Astrocyte of the cerebellum (primary cell): ENCODE measurements around the gene LMNTD2.

ENCODE experiments used
- DNase-seq: peaks from one replicate; pipeline ENCODE4 v3.0.0-alpha.2; 2011; ENCODE audit warnings: low read depth
- H3K4me3 ChIP-seq: 2 replicates; pipeline ENCODE4 v1.5.1; 2011; ENCODE audit warnings: mild to moderate bottlenecking, low read depth, low read length, moderate library complexity
- in situ Hi-C: cut with HindIII; loops from 2 replicates; pipeline ENCODE4 v1.10.0; 2017; ENCODE audit warnings: low sequenced_read_pairs
- TF ChIP-seq, protein P1 (sequence below): IDR thresholded peaks from 2 replicates; pipeline ENCODE4 v1.5.1; 2012; ENCODE audit warnings: low read length, low read depth, moderate library complexity, mild to moderate bottlenecking; ENCODE audit errors: missing control alignments

Gene LMNTD2

DNA sequence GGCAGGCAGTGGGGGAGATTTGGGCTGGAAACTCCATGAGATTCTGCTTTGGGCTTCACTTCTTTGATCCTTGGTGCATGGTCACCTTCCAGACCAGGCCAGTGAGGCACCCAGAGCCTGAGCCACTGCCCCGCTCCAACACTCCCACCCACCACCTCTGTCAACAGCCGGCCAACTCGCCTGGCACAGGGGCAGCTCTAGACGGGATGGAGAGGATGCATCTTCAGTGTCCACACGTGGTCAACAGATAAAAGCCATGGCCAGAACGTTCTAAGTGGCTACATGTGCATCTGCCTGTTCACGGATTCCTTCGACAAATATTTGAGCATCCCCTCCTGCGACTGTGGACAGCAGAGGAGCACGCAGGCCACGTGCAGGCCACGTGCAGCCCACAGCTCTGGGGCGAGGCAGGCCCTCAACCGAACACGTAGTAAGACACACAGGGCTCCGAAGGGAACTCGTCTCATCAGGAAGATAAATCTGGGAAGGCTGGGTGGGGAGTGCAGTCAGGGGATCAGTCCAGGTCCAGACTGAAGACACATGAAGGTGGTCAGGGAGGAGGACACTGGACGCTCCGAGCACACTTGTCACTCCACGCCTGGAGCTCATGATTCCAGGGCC, 22.0 kb downstream of the LMNTD2 start:
- no peak for DNase-seq
- H3K4me3 ChIP-seq: no peak overlapping the region
- TF ChIP-seq, protein P1, sequence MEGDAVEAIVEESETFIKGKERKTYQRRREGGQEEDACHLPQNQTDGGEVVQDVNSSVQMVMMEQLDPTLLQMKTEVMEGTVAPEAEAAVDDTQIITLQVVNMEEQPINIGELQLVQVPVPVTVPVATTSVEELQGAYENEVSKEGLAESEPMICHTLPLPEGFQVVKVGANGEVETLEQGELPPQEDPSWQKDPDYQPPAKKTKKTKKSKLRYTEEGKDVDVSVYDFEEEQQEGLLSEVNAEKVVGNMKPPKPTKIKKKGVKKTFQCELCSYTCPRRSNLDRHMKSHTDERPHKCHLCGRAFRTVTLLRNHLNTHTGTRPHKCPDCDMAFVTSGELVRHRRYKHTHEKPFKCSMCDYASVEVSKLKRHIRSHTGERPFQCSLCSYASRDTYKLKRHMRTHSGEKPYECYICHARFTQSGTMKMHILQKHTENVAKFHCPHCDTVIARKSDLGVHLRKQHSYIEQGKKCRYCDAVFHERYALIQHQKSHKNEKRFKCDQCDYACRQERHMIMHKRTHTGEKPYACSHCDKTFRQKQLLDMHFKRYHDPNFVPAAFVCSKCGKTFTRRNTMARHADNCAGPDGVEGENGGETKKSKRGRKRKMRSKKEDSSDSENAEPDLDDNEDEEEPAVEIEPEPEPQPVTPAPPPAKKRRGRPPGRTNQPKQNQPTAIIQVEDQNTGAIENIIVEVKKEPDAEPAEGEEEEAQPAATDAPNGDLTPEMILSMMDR: no peak
- in situ Hi-C loops: no loop called here

DNA sequence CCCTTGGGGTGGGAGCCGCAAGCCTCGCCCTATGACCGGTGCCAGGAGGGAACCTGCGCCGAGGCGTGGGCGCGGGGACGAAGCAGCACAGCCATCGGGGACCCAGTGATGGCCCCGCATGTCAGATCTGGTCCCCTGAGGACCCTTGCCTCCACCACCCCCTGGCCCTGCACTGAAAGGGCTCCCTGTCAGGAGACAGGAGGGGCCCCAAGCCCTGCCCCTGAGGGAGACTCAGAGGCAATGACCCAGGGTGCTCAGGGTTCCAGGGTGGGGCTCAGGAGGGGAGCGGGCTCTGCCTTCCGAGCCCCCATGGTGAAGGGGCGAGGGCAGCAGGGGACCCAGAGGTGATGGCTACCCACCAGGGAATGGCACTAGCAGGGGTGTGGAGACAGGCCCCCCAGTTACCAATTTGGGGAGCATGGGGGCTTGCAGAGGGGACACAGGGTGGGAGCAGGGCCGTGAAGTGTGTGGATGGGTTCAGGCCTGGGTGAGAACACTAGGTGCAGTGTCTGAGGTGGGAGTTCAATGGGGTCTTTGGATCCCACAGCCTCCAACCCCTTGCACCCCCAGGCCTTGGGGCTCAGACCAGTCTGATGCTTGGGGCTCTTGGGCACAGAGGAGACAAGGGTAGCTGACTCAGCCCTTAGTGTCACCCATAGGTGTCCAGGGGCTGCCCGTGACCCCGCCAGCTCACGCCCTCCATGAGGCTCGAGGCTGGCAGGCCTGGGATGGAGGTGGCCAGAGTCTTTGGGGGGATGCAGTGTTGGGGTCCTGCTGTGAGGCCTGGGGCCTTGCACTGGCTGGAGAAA, 22.7 kb downstream of the LMNTD2 start:
- in situ Hi-C loops: no loop called here
- TF ChIP-seq, protein P1: no peak
- peak overlapping the region; percentile 33 for H3K4me3 ChIP-seq
- DNase-seq: no peak

DNA sequence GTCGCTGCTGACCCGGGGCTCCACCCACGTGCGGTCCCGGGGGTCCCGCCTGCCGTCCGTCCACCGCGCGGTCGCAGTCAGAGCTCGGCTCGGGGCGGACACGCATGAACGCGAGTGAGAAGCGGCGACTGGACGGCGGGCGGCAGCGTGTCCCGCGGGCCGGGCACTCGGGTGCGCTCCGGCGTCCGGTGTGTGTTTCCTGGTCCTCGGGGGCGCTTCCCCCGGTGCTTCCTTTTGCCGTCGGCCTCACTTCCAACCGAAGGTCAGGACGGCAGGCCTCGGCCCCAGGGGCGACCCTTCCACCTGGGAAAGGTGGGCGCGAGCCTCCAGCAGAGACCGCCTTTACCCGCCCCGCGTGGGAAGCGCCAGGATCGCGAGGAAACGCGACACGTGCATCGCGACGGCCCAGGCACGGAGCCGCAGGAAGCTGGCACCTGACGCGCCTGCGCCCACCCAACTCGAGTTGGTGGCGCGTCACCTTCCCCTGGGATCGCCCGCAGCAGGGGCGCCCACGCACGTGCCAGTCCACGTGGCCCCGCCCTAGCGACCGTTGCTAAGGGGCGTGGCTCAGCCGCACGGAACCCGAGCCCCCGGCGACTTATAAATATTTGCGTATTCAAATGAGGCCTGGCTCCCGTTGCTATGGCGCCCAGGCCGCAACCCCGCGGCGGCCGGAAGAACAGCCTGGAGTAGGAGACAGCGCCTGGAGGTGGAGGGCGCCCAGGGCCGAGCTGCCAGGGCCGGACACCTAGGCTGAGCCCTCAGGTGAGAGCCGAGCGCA, 23.5 kb downstream of the LMNTD2 start, which contains the start of gene LRRC56:
LRRC56 (plus strand) TSS at position 687 of the 781 bp plus-strand sequence. CDS start 3,158 bp downstream, outside the sequence.
- in situ Hi-C loops: no loop called here
- DNase-seq: peak; percentile 40
- H3K4me3 ChIP-seq: peak within 1 kb of the TSS; percentile 60
- TF ChIP-seq, protein P1: no peak

DNA sequence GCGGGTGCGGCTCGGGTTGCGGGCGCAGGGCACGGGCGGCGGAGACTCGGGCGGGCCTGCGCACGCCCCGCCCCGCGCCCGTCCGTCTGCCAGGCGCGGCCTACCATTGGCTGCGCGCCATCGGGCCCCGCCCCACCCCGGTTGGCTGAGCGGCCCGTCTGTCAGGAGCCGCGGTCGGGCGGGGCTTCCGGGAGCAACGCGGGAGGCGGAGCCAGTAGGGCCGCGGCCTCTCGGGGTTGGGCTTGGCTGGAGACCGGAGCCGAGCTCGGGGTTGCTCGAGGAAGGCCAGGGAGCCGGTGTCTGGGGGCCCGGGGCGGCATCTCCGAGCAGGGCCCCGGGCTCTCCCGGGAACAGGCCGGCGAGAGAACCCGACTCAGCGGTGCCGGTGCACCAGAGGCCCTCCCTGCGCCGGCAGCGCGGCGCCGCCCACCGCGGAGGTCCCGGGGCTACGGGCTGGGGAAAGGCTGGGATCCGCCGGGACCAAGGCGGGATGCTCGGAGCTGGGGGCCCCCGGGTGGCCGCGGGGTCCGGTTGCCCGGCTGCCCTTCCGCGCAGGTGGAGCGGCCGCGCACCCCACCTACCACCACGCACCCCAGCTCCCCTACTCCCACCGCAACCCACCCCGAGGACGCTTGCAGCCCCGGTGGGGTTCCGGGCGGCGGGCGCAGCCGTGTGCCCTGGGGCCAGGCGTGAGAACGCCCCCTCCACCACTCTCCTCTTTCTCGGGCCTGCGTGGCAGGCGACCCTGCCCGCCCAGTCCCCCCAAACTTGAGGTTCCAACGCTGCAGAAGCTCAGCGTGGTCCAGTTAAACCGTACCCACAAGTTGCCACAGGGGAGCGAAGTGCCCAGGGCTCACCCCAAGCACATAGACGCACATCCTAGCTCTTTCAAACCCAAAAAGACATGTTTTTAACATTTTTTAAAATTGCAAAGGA, 24.8 kb downstream of the LMNTD2 start, which contains the start of gene HRAS:
HRAS (minus strand) TSS at position 58 of the 936 bp plus-strand sequence.
- DNase-seq: peak; percentile 83
- TF ChIP-seq, protein P1: no peak
- peak within 1 kb of the TSS; percentile 79 for H3K4me3 ChIP-seq
- in situ Hi-C loops: no loop called here

DNA sequence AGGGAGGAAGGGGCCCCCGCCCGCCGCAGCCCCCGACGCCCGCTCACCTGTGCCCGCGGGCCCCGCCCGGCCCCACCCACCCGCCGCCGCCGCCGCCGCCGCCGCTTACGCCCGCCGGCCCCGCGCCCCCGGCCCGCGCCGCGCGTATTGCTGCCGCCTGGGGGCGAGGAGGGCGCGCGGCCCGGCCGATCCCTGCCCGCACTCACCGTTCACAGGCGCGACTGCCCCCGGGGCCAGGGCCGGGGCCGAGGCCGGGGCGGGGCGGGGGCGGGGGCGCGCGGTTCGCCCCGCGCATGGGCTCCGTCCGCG, 25.4 kb downstream of the LMNTD2 start:
- in situ Hi-C loops: no loop called here
- no peak for DNase-seq
- H3K4me3 ChIP-seq: peak overlapping the region; percentile 79
- TF ChIP-seq, protein P1: no peak
